ENCODE measurements around the gene COX7A2L. TPM values are rescaled to one million over a fixed set of nuclear protein-coding genes. Genes with fewer than 3 reads are reported as not detected.

The COX7A2L gene
- total and polyA plus RNA-seq, 2 donors (not counting 1 experiment from before 2014, with no cell fraction given), result 39.4 to 66.7 TPM

DNA sequence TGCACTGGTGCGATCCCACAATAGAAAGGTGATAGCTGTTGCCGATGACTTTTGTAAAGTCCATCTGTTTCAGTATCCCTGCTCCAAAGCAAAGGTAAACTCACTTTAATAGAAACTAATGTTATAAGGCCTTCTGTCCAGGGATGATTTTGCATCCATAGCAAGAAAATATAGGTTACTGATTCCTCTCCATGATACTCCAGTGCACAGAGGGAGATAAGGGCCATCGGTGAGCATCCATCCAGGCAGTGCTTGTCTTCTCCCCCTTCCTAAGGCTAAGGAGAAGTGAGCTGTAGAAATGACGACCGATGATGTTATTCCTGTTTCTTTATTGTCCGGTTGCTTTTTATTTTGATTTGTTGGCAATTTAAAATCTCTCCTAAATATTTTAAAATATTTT lies 32.1 kb downstream of the COX7A2L start:
- no peak for TF ChIP-seq EZH2 (IDR thresholded peaks at IDR 0.05; ENCODE audit: borderline replicate concordance, insufficient read depth, low read depth, low read length, poor library complexity, severe bottlenecking)
- TF ChIP-seq, protein P1, sequence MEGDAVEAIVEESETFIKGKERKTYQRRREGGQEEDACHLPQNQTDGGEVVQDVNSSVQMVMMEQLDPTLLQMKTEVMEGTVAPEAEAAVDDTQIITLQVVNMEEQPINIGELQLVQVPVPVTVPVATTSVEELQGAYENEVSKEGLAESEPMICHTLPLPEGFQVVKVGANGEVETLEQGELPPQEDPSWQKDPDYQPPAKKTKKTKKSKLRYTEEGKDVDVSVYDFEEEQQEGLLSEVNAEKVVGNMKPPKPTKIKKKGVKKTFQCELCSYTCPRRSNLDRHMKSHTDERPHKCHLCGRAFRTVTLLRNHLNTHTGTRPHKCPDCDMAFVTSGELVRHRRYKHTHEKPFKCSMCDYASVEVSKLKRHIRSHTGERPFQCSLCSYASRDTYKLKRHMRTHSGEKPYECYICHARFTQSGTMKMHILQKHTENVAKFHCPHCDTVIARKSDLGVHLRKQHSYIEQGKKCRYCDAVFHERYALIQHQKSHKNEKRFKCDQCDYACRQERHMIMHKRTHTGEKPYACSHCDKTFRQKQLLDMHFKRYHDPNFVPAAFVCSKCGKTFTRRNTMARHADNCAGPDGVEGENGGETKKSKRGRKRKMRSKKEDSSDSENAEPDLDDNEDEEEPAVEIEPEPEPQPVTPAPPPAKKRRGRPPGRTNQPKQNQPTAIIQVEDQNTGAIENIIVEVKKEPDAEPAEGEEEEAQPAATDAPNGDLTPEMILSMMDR (IDR thresholded peaks at IDR 0.05), result no peak
- ATAC-seq (ENCODE audit: low read depth), result no peak
- no peaks in the 10 kb centered on the region for H3K79me2 ChIP-seq (ENCODE audit: control insufficient read depth, insufficient read depth, low read length)
- H3K27me3 Mint-ChIP-seq, result no peaks in the 10 kb centered on the region
- POLR2A ChIA-PET, result no interaction called here
- no peak overlapping the region for H3K27ac Mint-ChIP-seq
- no peaks in the 10 kb centered on the region for H3K4me1 ChIP-seq (ENCODE audit: control insufficient read depth in 2 of 2, insufficient read depth in 2 of 2, low read length in 2 of 2)
- no peaks in the 10 kb centered on the region for H3K9me3 Mint-ChIP-seq (ENCODE audit: insufficient read depth)
- no peak overlapping the region for H3K4me3 ChIP-seq (ENCODE audit: control extremely low read depth in 1 of 5, extremely low read depth in 1 of 5, insufficient read depth in 1 of 5, low read depth in 2 of 5, low read length in 4 of 5)
- no peak overlapping the region for H2AFZ ChIP-seq (ENCODE audit: insufficient read depth, low read depth, low read length, poor library complexity, severe bottlenecking)
- no peaks in the 10 kb centered on the region for H3K27me3 ChIP-seq (replicated peaks in 1 of 4; ENCODE audit: control extremely low read depth in 1 of 4, control insufficient read depth in 3 of 4, insufficient read depth in 4 of 4, low read length in 3 of 4)
- H3K36me3 ChIP-seq (replicated peaks in 1 of 2; ENCODE audit: control extremely low read depth in 1 of 2, control insufficient read depth in 1 of 2, extremely low read depth in 1 of 2, insufficient read depth in 2 of 2, low read length in 1 of 2), result peaks cover 41 to 92% of the 10 kb centered on the region in 2 experiments
- H3K4me2 ChIP-seq (replicated peaks; ENCODE audit: low read depth, low read length, poor library complexity, severe bottlenecking), result no peak overlapping the region
- H3K9ac ChIP-seq (ENCODE audit: low read length), result no peak overlapping the region
- H3K4me1 Mint-ChIP-seq, result no peaks in the 10 kb centered on the region
- CTCF ChIA-PET, result interaction anchor here (0.9 to 2.7 kb wide), 9 partner anchors 10 to 476 kb away, joined by 3 to 28 read pairs (median 3); no protein-coding TSS in a partner anchor
- no peaks in the 10 kb centered on the region for H3K9me3 ChIP-seq (ENCODE audit: control extremely low read depth in 1 of 3, control insufficient read depth in 2 of 3, insufficient read depth in 1 of 3, low read length in 2 of 3)
- H3K27ac ChIP-seq (ENCODE audit: low read length in 2 of 2), result no peak overlapping the region
- H3K4me3 Mint-ChIP-seq, result no peak overlapping the region
- 100% methylated on average over 1 of the region's 6 CpGs for WGBS (ENCODE audit: insufficient coverage)
- intact Hi-C loops (cut with micrococcal nuclease), result loop anchor here (1.0 to 10.0 kb wide), 2 partner anchors 234 to 460 kb away; no protein-coding TSS in a partner anchor
- no peaks in the 10 kb centered on the region for H4K20me1 ChIP-seq (ENCODE audit: control insufficient read depth, insufficient read depth, low read length, poor library complexity, severe bottlenecking)
- DNase-seq, result no peak

DNA sequence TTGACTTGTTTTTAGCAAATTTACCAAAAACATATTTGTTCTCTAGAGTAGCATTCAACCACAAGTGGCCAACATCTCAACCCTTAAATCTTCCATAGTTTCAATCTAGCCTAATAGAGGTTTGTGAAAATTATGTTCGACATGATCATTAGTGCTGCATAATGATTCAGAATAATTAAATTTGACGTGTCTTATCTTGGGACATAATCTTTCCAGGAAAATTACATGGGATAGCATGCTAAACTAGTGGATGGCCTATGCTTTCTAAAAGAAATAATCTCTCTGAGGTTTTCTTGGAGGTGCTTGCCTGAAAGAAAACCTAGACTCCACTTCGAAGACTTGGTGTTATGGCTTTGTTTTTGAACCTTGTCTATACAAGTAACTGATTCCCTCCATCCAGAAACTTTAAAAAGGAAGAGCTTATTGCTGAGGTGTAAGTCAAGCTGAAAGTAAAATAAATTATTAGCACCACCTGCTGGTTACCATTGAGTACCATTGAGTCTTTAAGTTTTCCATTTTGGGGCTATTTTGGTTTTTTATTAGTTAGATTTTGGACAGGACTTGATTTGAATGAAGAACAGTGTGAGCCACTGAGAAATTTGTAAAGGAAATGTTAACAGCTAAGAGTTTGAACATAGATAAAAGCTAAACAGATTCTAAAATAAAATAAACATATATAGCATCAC lies 32.7 kb downstream of the COX7A2L start:
- H3K4me1 ChIP-seq (ENCODE audit: control insufficient read depth in 2 of 2, insufficient read depth in 2 of 2, low read length in 2 of 2), result no peaks in the 10 kb centered on the region
- H3K27me3 ChIP-seq (replicated peaks in 1 of 4; ENCODE audit: control extremely low read depth in 1 of 4, control insufficient read depth in 3 of 4, insufficient read depth in 4 of 4, low read length in 3 of 4), result no peaks in the 10 kb centered on the region
- H3K9me3 ChIP-seq (ENCODE audit: control extremely low read depth in 1 of 3, control insufficient read depth in 2 of 3, insufficient read depth in 1 of 3, low read length in 2 of 3), result no peaks in the 10 kb centered on the region
- no peak overlapping the region for H2AFZ ChIP-seq (ENCODE audit: insufficient read depth, low read depth, low read length, poor library complexity, severe bottlenecking)
- no peak overlapping the region for H3K4me3 ChIP-seq (ENCODE audit: control extremely low read depth in 1 of 5, extremely low read depth in 1 of 5, insufficient read depth in 1 of 5, low read depth in 2 of 5, low read length in 4 of 5)
- H3K4me1 Mint-ChIP-seq, result no peaks in the 10 kb centered on the region
- ATAC-seq (ENCODE audit: low read depth) (no peak), DNase-seq (peak; percentile 23)
- H3K9ac ChIP-seq (ENCODE audit: low read length), result no peak overlapping the region
- WGBS (ENCODE audit: insufficient coverage), result 100% methylated on average over 2 of the region's 3 CpGs
- no peaks in the 10 kb centered on the region for H3K79me2 ChIP-seq (ENCODE audit: control insufficient read depth, insufficient read depth, low read length)
- H3K27ac ChIP-seq (ENCODE audit: low read length in 2 of 2), result no peak overlapping the region
- no peak overlapping the region for H3K4me2 ChIP-seq (replicated peaks; ENCODE audit: low read depth, low read length, poor library complexity, severe bottlenecking)
- H3K4me3 Mint-ChIP-seq, result no peak overlapping the region
- no peaks in the 10 kb centered on the region for H3K27me3 Mint-ChIP-seq
- intact Hi-C loops (cut with micrococcal nuclease), result loop anchor here (1.0 to 10.0 kb wide), 2 partner anchors 233 to 459 kb away; no protein-coding TSS in a partner anchor
- ChIA-PET POLR2A (no interaction called here), CTCF (interaction anchor here (0.9 to 2.7 kb wide), 7 partner anchors 11 to 475 kb away, joined by 3 to 28 read pairs (median 4); no protein-coding TSS in a partner anchor)
- H3K9me3 Mint-ChIP-seq (ENCODE audit: insufficient read depth), result no peaks in the 10 kb centered on the region
- no peak overlapping the region for H3K27ac Mint-ChIP-seq
- no peaks in the 10 kb centered on the region for H4K20me1 ChIP-seq (ENCODE audit: control insufficient read depth, insufficient read depth, low read length, poor library complexity, severe bottlenecking)
- no peak for TF ChIP-seq EZH2 (IDR thresholded peaks at IDR 0.05; ENCODE audit: borderline replicate concordance, insufficient read depth, low read depth, low read length, poor library complexity, severe bottlenecking)
- TF ChIP-seq, protein P1 (IDR thresholded peaks at IDR 0.05), result peak; percentile 40
- peaks cover 39 to 88% of the 10 kb centered on the region in 2 experiments for H3K36me3 ChIP-seq (replicated peaks in 1 of 2; ENCODE audit: control extremely low read depth in 1 of 2, control insufficient read depth in 1 of 2, extremely low read depth in 1 of 2, insufficient read depth in 2 of 2, low read length in 1 of 2)
